Pulmonary artery endothelial cell (primary cell): ENCODE measurements around the gene PGRMC1. TPM values are rescaled to one million over a fixed set of nuclear protein-coding genes. Genes with fewer than 3 reads are reported as not detected.
"Not testable (repeated sequence)": the region's sequence is repeated elsewhere in the genome, so short reads cannot be mapped to it uniquely, and the experiment has no call there.

Source experiments
- DNase-seq: peaks from one replicate; pipeline ENCODE4 v3.0.0-alpha.2; 2011; ENCODE audit warnings: low read depth, low spot score
- total RNA-seq: library from RNA; depleted of rRNA; stranded (reverse); fragments of >200 nt; gene quantifications from 2 replicates; pipeline ENCODE4 v1.2.3, GENCODE V29; 2014

Gene PGRMC1
- total RNA-seq, 1 donor from 2014 or later: 91.3 TPM

- DNase-seq: no peak
Observed at GRCh38 chrX:119231936-119232445, 4.1 kb upstream of the PGRMC1 start.

- DNase-seq: no peak
Observed at GRCh38 chrX:119235051-119235511, 1.0 kb upstream of the PGRMC1 start.

- peak; percentile 1 for DNase-seq
Observed at GRCh38 chrX:119236623-119237561, 807 bp downstream of the PGRMC1 start.

GRCh38 chrX:119237562-119237942, 1.5 kb downstream of the PGRMC1 start:
- no peak for DNase-seq

- DNase-seq: no peak
Observed at GRCh38 chrX:119238557-119238956, 2.5 kb downstream of the PGRMC1 start.

GRCh38 chrX:119240356-119240755, 4.3 kb downstream of the PGRMC1 start:
- no peak for DNase-seq

GRCh38 chrX:119247702-119248101, 11.6 kb downstream of the PGRMC1 start:
- no peak for DNase-seq

GRCh38 chrX:119249891-119250290, 13.8 kb downstream of the PGRMC1 start:
- no peak for DNase-seq

- DNase-seq: no peak
Observed at GRCh38 chrX:119251386-119251785, 15.3 kb downstream of the PGRMC1 start.

GRCh38 chrX:119252716-119253115, 16.6 kb downstream of the PGRMC1 start:
- DNase-seq: no peak

- no peak for DNase-seq
Observed at GRCh38 chrX:119266364-119266995, 30.4 kb downstream of the PGRMC1 start.

- not testable (repeated sequence) for DNase-seq
Observed at GRCh38 chrX:119267115-119267514, 31.0 kb downstream of the PGRMC1 start.

GRCh38 chrX:119272882-119273419, 36.9 kb downstream of the PGRMC1 start:
- no peak for DNase-seq

- no peak for DNase-seq
Observed at GRCh38 chrX:119273420-119274192, 37.5 kb downstream of the PGRMC1 start.

- DNase-seq: not testable (repeated sequence)
Observed at GRCh38 chrX:119282347-119282746, 46.3 kb downstream of the PGRMC1 start.

- DNase-seq: no peak
Observed at GRCh38 chrX:119288890-119289393, 52.9 kb downstream of the PGRMC1 start.

- no peak for DNase-seq
Observed at GRCh38 chrX:119290476-119290875, 54.4 kb downstream of the PGRMC1 start.

- not testable (repeated sequence) for DNase-seq
Observed at GRCh38 chrX:119291246-119291645, 55.2 kb downstream of the PGRMC1 start.

- DNase-seq: no peak
Observed at GRCh38 chrX:119292445-119292844, 56.4 kb downstream of the PGRMC1 start.
